OCI-LY1 (cell line): ENCODE measurements around the gene C19orf25.

Source experiments
- H2AFZ ChIP-seq: fragments of 200-600 bp; sonication (generic), shearing (Covaris generic); 2 replicates; pipeline ENCODE4 v1.6.0; 2014; ENCODE audit warnings: antibody characterized with exemption, mild to moderate bottlenecking, low read length
- H3F3A ChIP-seq: fragments of 200-600 bp; sonication (generic), shearing (Covaris generic); 2 replicates; pipeline ENCODE4 v1.6.0; 2014; ENCODE audit warnings: mild to moderate bottlenecking, antibody characterized with exemption, low read length, moderate library complexity; ENCODE audit not compliant: insufficient read depth
- H3K27ac ChIP-seq: fragments of 200-600 bp; sonication (generic); 2 replicates; pipeline ENCODE4 v1.5.1; 2014; ENCODE audit warnings: low read length, mixed run types, mild to moderate bottlenecking, low read depth; ENCODE audit not compliant: poor library complexity, severe bottlenecking
- H3K27me3 ChIP-seq: fragments of 200-600 bp; sonication (generic); 2 replicates; pipeline ENCODE4 v1.6.0; 2014; ENCODE audit warnings: antibody characterized with exemption, mild to moderate bottlenecking, low read length, moderate library complexity; ENCODE audit not compliant: insufficient read depth
- H3K36me3 ChIP-seq: fragments of 200-600 bp; sonication (generic); 2 replicates; pipeline ENCODE4 v1.6.1; 2014; ENCODE audit warnings: mild to moderate bottlenecking, antibody characterized with exemption, low read length, moderate library complexity, mixed read lengths; ENCODE audit not compliant: insufficient read depth
- H3K4me1 ChIP-seq: fragments of 200-600 bp; sonication (generic); 2 replicates; pipeline ENCODE4 v1.5.1; 2014; ENCODE audit warnings: mild to moderate bottlenecking, low read length, moderate library complexity; ENCODE audit not compliant: insufficient read depth, severe bottlenecking
- H3K4me2 ChIP-seq: fragments of 200-600 bp; sonication (generic), shearing (Covaris generic); 2 replicates; pipeline ENCODE4 v1.6.1; 2014; ENCODE audit warnings: low read length
- H3K4me3 ChIP-seq: fragments of 200-600 bp; sonication (generic); 2 replicates; pipeline ENCODE4 v1.5.1; 2014; ENCODE audit warnings: low read length, low read depth, mild to moderate bottlenecking, mixed read lengths; ENCODE audit not compliant: poor library complexity, severe bottlenecking
- H3K79me2 ChIP-seq: fragments of 200-600 bp; shearing (Covaris generic); 2 replicates; pipeline ENCODE4 v1.6.1; 2016; ENCODE audit warnings: mixed run types, low read length, mixed read lengths; ENCODE audit not compliant: insufficient read depth
- H3K9ac ChIP-seq: fragments of 200-600 bp; sonication (generic), shearing (Covaris generic); 2 replicates; pipeline ENCODE4 v1.6.1; 2014; ENCODE audit warnings: mild to moderate bottlenecking, low read length, mixed read lengths
- H3K9me2 ChIP-seq: fragments of 200-600 bp; sonication (generic), shearing (Covaris generic); 2 replicates; pipeline ENCODE4 v1.6.1; 2014; ENCODE audit warnings: low read depth, mild to moderate bottlenecking, low read length, mixed read lengths
- H3K9me3 ChIP-seq: fragments of 200-600 bp; shearing (Covaris generic); 2 replicates; pipeline ENCODE4 v1.6.1; 2014; ENCODE audit warnings: low read length, mixed read lengths
- H4K20me1 ChIP-seq: fragments of 200-600 bp; sonication (generic), shearing (Covaris generic); 2 replicates; pipeline ENCODE4 v1.6.0; 2016; ENCODE audit warnings: mild to moderate bottlenecking, low read length; ENCODE audit not compliant: insufficient read depth
- EZH2 ChIP-seq: fragments of 200-600 bp; sonication (generic), shearing (Covaris generic); IDR thresholded peaks from 2 replicates; pipeline ENCODE4 v1.8.0; 2017; ENCODE audit warnings: borderline replicate concordance, mixed run types, mild to moderate bottlenecking, antibody characterized with exemption, low read length, moderate library complexity, mixed read lengths
- TF ChIP-seq, protein P1 (sequence below): fragments of 200-600 bp; sonication (generic), shearing (Covaris generic); IDR thresholded peaks from 2 replicates; pipeline ENCODE4 v1.5.1; 2017; ENCODE audit warnings: mild to moderate bottlenecking, antibody characterized with exemption, low read length, moderate library complexity, mixed read lengths

Gene C19orf25

GRCh38 chr19:1466018-1466460, 13.0 kb downstream of the C19orf25 start:
- 0 out of 2 replicates have a peak, but pooled peaks cover 4% of the 10 kb centered on the region for H3K27me3 ChIP-seq
- TF ChIP-seq, protein P1, sequence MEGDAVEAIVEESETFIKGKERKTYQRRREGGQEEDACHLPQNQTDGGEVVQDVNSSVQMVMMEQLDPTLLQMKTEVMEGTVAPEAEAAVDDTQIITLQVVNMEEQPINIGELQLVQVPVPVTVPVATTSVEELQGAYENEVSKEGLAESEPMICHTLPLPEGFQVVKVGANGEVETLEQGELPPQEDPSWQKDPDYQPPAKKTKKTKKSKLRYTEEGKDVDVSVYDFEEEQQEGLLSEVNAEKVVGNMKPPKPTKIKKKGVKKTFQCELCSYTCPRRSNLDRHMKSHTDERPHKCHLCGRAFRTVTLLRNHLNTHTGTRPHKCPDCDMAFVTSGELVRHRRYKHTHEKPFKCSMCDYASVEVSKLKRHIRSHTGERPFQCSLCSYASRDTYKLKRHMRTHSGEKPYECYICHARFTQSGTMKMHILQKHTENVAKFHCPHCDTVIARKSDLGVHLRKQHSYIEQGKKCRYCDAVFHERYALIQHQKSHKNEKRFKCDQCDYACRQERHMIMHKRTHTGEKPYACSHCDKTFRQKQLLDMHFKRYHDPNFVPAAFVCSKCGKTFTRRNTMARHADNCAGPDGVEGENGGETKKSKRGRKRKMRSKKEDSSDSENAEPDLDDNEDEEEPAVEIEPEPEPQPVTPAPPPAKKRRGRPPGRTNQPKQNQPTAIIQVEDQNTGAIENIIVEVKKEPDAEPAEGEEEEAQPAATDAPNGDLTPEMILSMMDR: no peak
- TF ChIP-seq EZH2: no peak
- no peaks in the 10 kb centered on the region for H3K79me2 ChIP-seq
- no peaks in the 10 kb centered on the region for H4K20me1 ChIP-seq
- H2AFZ ChIP-seq: no peak overlapping the region
- H3K9ac ChIP-seq: no peak overlapping the region
- no peaks in the 10 kb centered on the region for H3K9me3 ChIP-seq
- no peak overlapping the region for H3K27ac ChIP-seq
- H3K9me2 ChIP-seq: no peaks in the 10 kb centered on the region
- H3K36me3 ChIP-seq: no peaks in the 10 kb centered on the region
- H3K4me1 ChIP-seq: peaks cover 8% of the 10 kb centered on the region
- no peaks in the 10 kb centered on the region for H3F3A ChIP-seq
- no peak overlapping the region for H3K4me2 ChIP-seq
- H3K4me3 ChIP-seq: no peak overlapping the region

- Histone ChIP-seq H3F3A (no peaks in the 10 kb centered on the region), H2AFZ (no peak overlapping the region), H3K9me3 (no peaks in the 10 kb centered on the region), H3K4me1 (peaks cover 1% of the 10 kb centered on the region), H4K20me1 (no peaks in the 10 kb centered on the region), H3K36me3 (no peaks in the 10 kb centered on the region), H3K9ac (no peak overlapping the region), H3K27me3 (0 out of 2 replicates have a peak, but pooled peaks cover 4% of the 10 kb centered on the region), H3K27ac (no peak overlapping the region), H3K79me2 (no peaks in the 10 kb centered on the region), H3K4me3 (no peak overlapping the region), H3K9me2 (no peaks in the 10 kb centered on the region), H3K4me2 (no peak overlapping the region)
- TF ChIP-seq, protein P1: no peak
- TF ChIP-seq EZH2: no peak
These were observed 13.6 kb downstream of the C19orf25 start for GRCh38 chr19:1465191-1466016.

DNA sequence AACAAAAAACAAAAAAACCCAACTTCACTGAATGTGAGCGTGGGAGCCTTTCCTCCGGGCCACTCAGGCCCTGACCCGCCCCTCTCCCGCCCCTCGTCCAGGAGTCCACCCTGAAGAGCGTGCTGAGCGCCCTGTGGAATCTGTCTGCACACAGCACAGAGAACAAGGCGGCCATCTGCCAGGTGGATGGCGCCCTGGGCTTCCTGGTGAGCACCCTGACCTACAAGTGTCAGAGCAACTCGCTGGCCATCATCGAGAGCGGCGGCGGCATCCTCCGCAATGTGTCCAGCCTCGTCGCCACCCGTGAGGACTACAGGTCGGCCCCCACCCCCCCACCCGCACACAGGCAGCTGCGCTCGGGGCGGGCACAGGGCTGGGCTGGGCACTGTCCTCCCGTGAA, 17.2 kb downstream of the C19orf25 start:
- no peaks in the 10 kb centered on the region for H3K4me1 ChIP-seq
- TF ChIP-seq EZH2: no peak
- TF ChIP-seq, protein P1: no peak
- no peak overlapping the region for H3K9ac ChIP-seq

More for the DNA sequence above, 17.2 kb downstream of the C19orf25 start:
- no peaks in the 10 kb centered on the region for H3K9me2 ChIP-seq
- no peak overlapping the region for H3K27ac ChIP-seq
- H3K36me3 ChIP-seq: no peaks in the 10 kb centered on the region
- H3K4me2 ChIP-seq: no peak overlapping the region
- H3F3A ChIP-seq: no peaks in the 10 kb centered on the region
- no peak overlapping the region for H3K4me3 ChIP-seq
- H4K20me1 ChIP-seq: no peaks in the 10 kb centered on the region
- H2AFZ ChIP-seq: no peak overlapping the region
- H3K79me2 ChIP-seq: no peaks in the 10 kb centered on the region
- H3K27me3 ChIP-seq: no peaks in the 10 kb centered on the region; the same call in 1 of the 2 replicates
- H3K9me3 ChIP-seq: no peaks in the 10 kb centered on the region
